AG04449 (cell line): ENCODE measurements around the gene BRD9.

Source experiments
- CTCF ChIA-PET: fragments of 350-600 bp; formaldehyde crosslinking; extraction: SDS; loops from one replicate; lab custom pipeline; 2021; ENCODE audit warnings: antibody characterized with exemption; lab: Yijun Ruan, JAX
- POLR2A ChIA-PET: fragments of 400-600, 350-600 bp; formaldehyde crosslinking; extraction: SDS; loops from one replicate; lab custom pipeline; 2020; ENCODE audit warnings: antibody characterized with exemption, inconsistent platforms; lab: Yijun Ruan, JAX
- DNase-seq: peaks from one replicate; pipeline ENCODE4 v3.0.0-alpha.2; 2010; ENCODE audit warnings: low read depth, low spot score
- H3K4me3 ChIP-seq: 2 replicates; pipeline ENCODE4 v1.5.1; 2011; ENCODE audit warnings: low read depth, mild to moderate bottlenecking, control low read depth, low read length
- TF ChIP-seq, protein P1 (sequence below): IDR thresholded peaks from one replicate; pipeline ENCODE4 v1.5.1; 2011; ENCODE audit warnings: mild to moderate bottlenecking, moderate library complexity, low read length, control low read depth, inconsistent platforms; ENCODE audit not compliant: insufficient read depth; ENCODE audit errors: missing control alignments

BRD9 gene

GRCh38 chr5:888638-889035 lies 4.0 kb downstream of the BRD9 start:
- POLR2A ChIA-PET: no interaction called here
- no peak for DNase-seq
- CTCF ChIA-PET: interaction anchor here (0.6 to 5.1 kb wide), 3 partner anchors 14 to 216 kb away, joined by 3 to 24 read pairs (median 4); no protein-coding TSS in a partner anchor
- TF ChIP-seq, protein P1, sequence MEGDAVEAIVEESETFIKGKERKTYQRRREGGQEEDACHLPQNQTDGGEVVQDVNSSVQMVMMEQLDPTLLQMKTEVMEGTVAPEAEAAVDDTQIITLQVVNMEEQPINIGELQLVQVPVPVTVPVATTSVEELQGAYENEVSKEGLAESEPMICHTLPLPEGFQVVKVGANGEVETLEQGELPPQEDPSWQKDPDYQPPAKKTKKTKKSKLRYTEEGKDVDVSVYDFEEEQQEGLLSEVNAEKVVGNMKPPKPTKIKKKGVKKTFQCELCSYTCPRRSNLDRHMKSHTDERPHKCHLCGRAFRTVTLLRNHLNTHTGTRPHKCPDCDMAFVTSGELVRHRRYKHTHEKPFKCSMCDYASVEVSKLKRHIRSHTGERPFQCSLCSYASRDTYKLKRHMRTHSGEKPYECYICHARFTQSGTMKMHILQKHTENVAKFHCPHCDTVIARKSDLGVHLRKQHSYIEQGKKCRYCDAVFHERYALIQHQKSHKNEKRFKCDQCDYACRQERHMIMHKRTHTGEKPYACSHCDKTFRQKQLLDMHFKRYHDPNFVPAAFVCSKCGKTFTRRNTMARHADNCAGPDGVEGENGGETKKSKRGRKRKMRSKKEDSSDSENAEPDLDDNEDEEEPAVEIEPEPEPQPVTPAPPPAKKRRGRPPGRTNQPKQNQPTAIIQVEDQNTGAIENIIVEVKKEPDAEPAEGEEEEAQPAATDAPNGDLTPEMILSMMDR: no peak
- no peak overlapping the region for H3K4me3 ChIP-seq

GRCh38 chr5:887947-888637 lies 4.5 kb downstream of the BRD9 start:
- CTCF ChIA-PET: interaction anchor here (1.5 to 5.1 kb wide), 2 partner anchors 14 to 215 kb away, joined by 4 to 24 read pairs; no protein-coding TSS in a partner anchor
- no peak for DNase-seq
- TF ChIP-seq, protein P1: no peak
- H3K4me3 ChIP-seq: no peak overlapping the region
- POLR2A ChIA-PET: no interaction called here

GRCh38 chr5:886716-887325 lies 5.8 kb downstream of the BRD9 start:
- ChIA-PET POLR2A (no interaction called here), CTCF (interaction anchor here (5.1 kb wide), 1 partner anchor 15 kb away, joined by 24 read pairs; no protein-coding TSS in a partner anchor)
- H3K4me3 ChIP-seq: no peak overlapping the region

GRCh38 chr5:886036-886435 lies 6.6 kb downstream of the BRD9 start:
- no peak overlapping the region for H3K4me3 ChIP-seq
- POLR2A ChIA-PET: no interaction called here
- CTCF ChIA-PET: interaction anchor here (5.1 kb wide), 1 partner anchor 16 kb away, joined by 24 read pairs; no protein-coding TSS in a partner anchor
- TF ChIP-seq, protein P1: no peak
- no peak for DNase-seq

More at GRCh38 chr5:886716-887325, 5.8 kb downstream of the BRD9 start:
- TF ChIP-seq, protein P1: no peak
- DNase-seq: no peak

DNA sequence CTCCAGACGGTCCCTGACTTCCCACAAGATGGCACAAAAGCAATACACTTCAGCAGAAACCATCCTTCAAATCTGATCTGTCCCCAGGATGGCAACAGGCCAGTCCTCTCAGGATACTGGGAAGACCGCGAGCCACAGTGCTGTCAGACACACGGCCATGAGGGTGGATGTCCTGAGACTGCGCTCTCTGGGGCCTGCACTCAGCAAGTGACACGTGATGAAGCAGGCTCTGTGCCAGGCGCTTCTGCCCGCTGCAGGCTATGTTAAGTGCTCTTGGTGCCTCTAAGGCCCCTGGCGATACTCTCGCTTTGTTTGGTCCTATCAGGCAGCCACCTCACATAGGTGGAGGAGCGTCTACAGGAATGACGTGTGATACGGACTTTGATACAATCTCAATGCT lies 7.1 kb downstream of the BRD9 start:
- POLR2A ChIA-PET: no interaction called here
- TF ChIP-seq, protein P1: no peak
- CTCF ChIA-PET: no interaction called here
- H3K4me3 ChIP-seq: no peak overlapping the region
- no peak for DNase-seq

DNA sequence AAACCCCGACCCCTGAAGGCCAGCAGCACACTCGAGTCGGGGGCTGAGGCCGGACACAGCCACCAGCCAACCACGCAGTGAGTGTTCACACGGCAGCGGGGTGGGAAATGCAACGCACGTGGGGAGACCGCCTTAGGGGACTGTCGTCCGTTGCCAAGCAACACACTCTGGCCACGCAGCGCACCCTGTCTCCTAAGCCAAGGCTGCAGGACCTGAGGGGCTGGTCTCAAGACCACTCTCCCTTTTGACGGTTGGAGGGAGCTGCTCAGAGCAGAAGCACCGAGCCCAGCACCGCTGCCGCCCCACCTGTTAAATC lies 7.5 kb downstream of the BRD9 start:
- TF ChIP-seq, protein P1: no peak
- H3K4me3 ChIP-seq: no peak overlapping the region
- POLR2A ChIA-PET: no interaction called here
- CTCF ChIA-PET: no interaction called here
- DNase-seq: no peak
